Endodermal cell (in vitro differentiated cells): ENCODE measurements around the gene MEI1. TPM values are rescaled to one million over a fixed set of nuclear protein-coding genes. Genes with fewer than 3 reads are reported as not detected.

ENCODE experiments used
- DNase-seq: peaks from one replicate; pipeline ENCODE4 v3.0.0-alpha.2; 2017
- H3K27ac ChIP-seq: 2 replicates; pipeline ENCODE4 v1.5.1; 2013; ENCODE audit warnings: mild to moderate bottlenecking, low read depth, low read length, moderate library complexity
- H3K27me3 ChIP-seq: 2 replicates; pipeline ENCODE4 v1.6.1; 2013; ENCODE audit warnings: mild to moderate bottlenecking, low read length, moderate library complexity; ENCODE audit not compliant: insufficient read depth, control insufficient read depth, poor library complexity, severe bottlenecking
- H3K36me3 ChIP-seq: 2 replicates; pipeline ENCODE4 v1.7.0; 2013; ENCODE audit warnings: mild to moderate bottlenecking, low read length, moderate library complexity; ENCODE audit not compliant: control insufficient read depth, insufficient read depth
- H3K4me1 ChIP-seq: one replicate; pipeline ENCODE4 v1.7.0; 2013; ENCODE audit warnings: low read length; ENCODE audit not compliant: control insufficient read depth, insufficient read depth
- H3K4me3 ChIP-seq: 2 replicates; pipeline ENCODE4 v1.5.1; 2013; ENCODE audit warnings: mild to moderate bottlenecking, low read length, moderate library complexity
- H3K9ac ChIP-seq: 2 replicates; pipeline ENCODE4 v1.6.1; 2013; ENCODE audit warnings: mild to moderate bottlenecking, low read length, moderate library complexity; ENCODE audit not compliant: poor library complexity, severe bottlenecking; ENCODE audit errors: extremely low read depth
- H3K9me3 ChIP-seq: 2 replicates; pipeline ENCODE4 v1.6.1; 2013; ENCODE audit warnings: mild to moderate bottlenecking, low read length, moderate library complexity; ENCODE audit not compliant: control insufficient read depth
- H3K27ac Mint-ChIP-seq: 2 replicates; pipeline ENCODE4 v1.8.0; 2020; ENCODE audit warnings: mixed read lengths
- H3K27me3 Mint-ChIP-seq: 2 replicates; pipeline ENCODE4 v1.8.0; 2021; ENCODE audit warnings: mild to moderate bottlenecking, mixed read lengths; ENCODE audit not compliant: insufficient read depth
- H3K36me3 Mint-ChIP-seq: 2 replicates; pipeline ENCODE4 v1.8.0; 2020; ENCODE audit warnings: low read depth, mixed read lengths
- H3K4me1 Mint-ChIP-seq: 2 replicates; pipeline ENCODE4 v1.8.0; 2020; ENCODE audit warnings: mixed read lengths
- H3K4me3 Mint-ChIP-seq: 2 replicates; pipeline ENCODE4 v1.8.0; 2020; ENCODE audit warnings: mild to moderate bottlenecking, moderate library complexity, mixed read lengths
- H3K9me3 Mint-ChIP-seq: 2 replicates; pipeline ENCODE4 v1.8.0; 2020; ENCODE audit warnings: mild to moderate bottlenecking, mixed read lengths
- CTCF ChIP-seq: fragments of 200-600 bp; sonication (generic); conservative IDR thresholded peaks from 2 replicates; pipeline ENCODE4 v1.5.0; 2021; ENCODE audit warnings: antibody characterized with exemption, mild to moderate bottlenecking
- WGBS, 2 experiments: methylation state at CpG; one replicate each; pipeline versions ENCODE4 v1.1.5 to v1.1.7; 2013; ENCODE audit warnings: missing lambda C conversion rate in 2 of 2, mixed read lengths in 1 of 2; ENCODE audit not compliant: insufficient coverage in 1 of 2, insufficient read length in 1 of 2; 5-methylcytosine and 5-hydroxymethylcytosine counted together
- total RNA-seq, 2 donors: library from RNA; stranded (reverse); fragmentation: NEBNext Ultra II Directional in 1 of 2; extraction: Animal tissue kit (Norgen Biotek cat#: 25700) in 1 of 2; gene quantifications; 2 replicates in 1 of 2; 3 replicates in 1 of 2; pipeline ENCODE4 v1.2.1, GENCODE V29; 2021

MEI1 gene
- total RNA-seq, 2 donors from 2014 or later, result 1.2 to 1.5 TPM

- peaks cover 17% of the 10 kb centered on the region for H3K4me1 Mint-ChIP-seq
- H3K9me3 Mint-ChIP-seq, result no peaks in the 10 kb centered on the region
- no peak overlapping the region for H3K4me3 Mint-ChIP-seq
- Histone ChIP-seq H3K9me3 (no peaks in the 10 kb centered on the region), H3K36me3 (no peaks in the 10 kb centered on the region), H3K4me1 (peaks cover 4% of the 10 kb centered on the region), H3K9ac (no peak overlapping the region), H3K27me3 (no peaks in the 10 kb centered on the region), H3K4me3 (no peak overlapping the region), H3K27ac (no peak overlapping the region)
- peak overlapping the region; percentile 74 for H3K27ac Mint-ChIP-seq
- H3K36me3 Mint-ChIP-seq, result peaks cover 9% of the 10 kb centered on the region
- H3K27me3 Mint-ChIP-seq, result no peaks in the 10 kb centered on the region
- peak; percentile 56 for TF ChIP-seq CTCF
- peak; percentile 63 for DNase-seq
- WGBS, 2 experiments, result 95 to 100% methylated on average over 1 to 3 of the region's 3 CpGs
Observed at GRCh38 chr22:41830174-41830573, 130.9 kb downstream of the MEI1 start.

- Histone ChIP-seq H3K36me3 (peaks cover 9% of the 10 kb centered on the region), H3K27ac (peak overlapping the region; percentile 3), H3K9ac (no peak overlapping the region), H3K4me1 (peaks cover 4% of the 10 kb centered on the region), H3K4me3 (no peak overlapping the region), H3K27me3 (no peaks in the 10 kb centered on the region), H3K9me3 (no peaks in the 10 kb centered on the region)
- Mint-ChIP-seq H3K27me3 (no peaks in the 10 kb centered on the region), H3K36me3 (peaks cover 11% of the 10 kb centered on the region), H3K4me3 (no peak overlapping the region), H3K9me3 (no peaks in the 10 kb centered on the region), H3K4me1 (peaks cover 17% of the 10 kb centered on the region), H3K27ac (peak overlapping the region; percentile 99)
- 93 to 96% methylated on average over 6 of the region's 6 CpGs for WGBS, 2 experiments
- TF ChIP-seq CTCF, result no peak
- no peak for DNase-seq
Observed at GRCh38 chr22:41831383-41831782, 132.1 kb downstream of the MEI1 start.

GRCh38 chr22:41831828-41832552 lies 132.7 kb downstream of the MEI1 start:
- peaks cover 13% of the 10 kb centered on the region for H3K4me1 Mint-ChIP-seq

More at GRCh38 chr22:41831828-41832552, 132.7 kb downstream of the MEI1 start:
- peak overlapping the region; percentile 99 for H3K27ac ChIP-seq
- Mint-ChIP-seq H3K4me3 (peak overlapping the region; percentile 83), H3K36me3 (peaks cover 17% of the 10 kb centered on the region), H3K27me3 (no peaks in the 10 kb centered on the region), H3K27ac (peak overlapping the region; percentile 99), H3K9me3 (no peaks in the 10 kb centered on the region)
- H3K9ac ChIP-seq, result peak overlapping the region; percentile 82
- H3K4me1 ChIP-seq, result no peaks in the 10 kb centered on the region
- no peak for DNase-seq
- TF ChIP-seq CTCF, result no peak
- peaks cover 15% of the 10 kb centered on the region for H3K36me3 ChIP-seq
- H3K4me3 ChIP-seq, result peak overlapping the region; percentile 95
- H3K9me3 ChIP-seq, result no peaks in the 10 kb centered on the region
- 6 to 17% methylated on average over 6 to 17 of the region's 17 CpGs for WGBS, 2 experiments
- H3K27me3 ChIP-seq, result no peaks in the 10 kb centered on the region
